ENCODE measurements around the gene RFC3. TPM values are rescaled to one million over a fixed set of nuclear protein-coding genes. Genes with fewer than 3 reads are reported as not detected.

Gene RFC3
- polyA plus RNA-seq, 2 donors, result 3.4 to 7.0 TPM

DNA sequence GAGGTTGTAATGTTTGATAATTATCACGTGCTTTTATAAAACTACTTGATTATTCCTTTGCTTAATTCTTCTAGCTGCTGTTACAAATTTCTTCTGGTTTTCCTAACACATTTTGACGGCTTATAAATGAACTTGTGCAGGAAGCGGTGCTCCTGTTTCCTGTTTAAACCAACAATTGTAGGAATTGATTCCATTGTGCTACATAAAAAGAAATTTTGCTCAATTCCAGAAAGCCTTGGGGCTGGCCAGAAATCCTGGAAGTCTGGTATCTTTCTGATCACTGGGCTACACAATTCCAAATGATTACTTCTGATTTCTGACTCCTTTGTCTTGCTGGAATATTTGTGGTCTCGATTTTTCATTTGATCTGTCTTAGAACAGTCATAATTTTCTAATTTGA is 14.9 kb downstream of the RFC3 start:
- Histone ChIP-seq H3K27ac (ENCODE audit: low read depth in 2 of 2, low read length in 1 of 2) (no peak overlapping the region), H3K9me3 (ENCODE audit: control insufficient read depth in 2 of 2, insufficient read depth in 1 of 2, low read depth in 1 of 2, low read length in 1 of 2) (no peaks in the 10 kb centered on the region), H3K36me3 (ENCODE audit: control insufficient read depth in 2 of 2, insufficient read depth in 2 of 2, low read length in 1 of 2) (no peaks in the 10 kb centered on the region), H3K4me3 (ENCODE audit: low read depth in 1 of 2, low read length in 2 of 2) (no peak overlapping the region), H3K4me1 (ENCODE audit: control insufficient read depth in 2 of 2, insufficient read depth in 2 of 2, low read length in 1 of 2) (no peaks in the 10 kb centered on the region), H3K27me3 (ENCODE audit: control insufficient read depth in 1 of 2, insufficient read depth in 2 of 2, low read length in 2 of 2) (no peaks in the 10 kb centered on the region)
- WGBS, 2 donors, result 85% methylated on average over 4 of the region's 4 CpGs

DNA sequence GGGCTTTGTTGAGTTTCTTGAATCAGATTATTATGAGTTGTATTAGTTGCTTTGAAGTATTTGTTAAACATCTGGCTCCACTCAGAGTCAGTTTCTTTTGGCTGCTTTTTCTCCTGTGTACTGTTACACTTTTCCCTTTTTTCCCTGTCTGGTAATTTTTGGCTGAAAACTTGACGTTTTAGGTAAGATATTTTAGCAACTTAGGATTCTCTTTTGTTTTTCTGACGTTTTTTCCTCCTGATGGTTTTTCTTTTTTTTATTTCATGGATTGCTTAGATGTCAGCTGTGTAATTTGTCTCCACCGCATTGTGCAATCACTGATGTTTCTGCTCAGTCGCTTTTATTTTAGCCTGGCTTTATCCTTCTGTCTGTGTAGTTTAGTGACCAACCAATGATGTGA is 20.7 kb downstream of the RFC3 start:
- Histone ChIP-seq H3K9me3 (ENCODE audit: control insufficient read depth in 2 of 2, insufficient read depth in 1 of 2, low read depth in 1 of 2, low read length in 1 of 2) (no peaks in the 10 kb centered on the region), H3K4me3 (ENCODE audit: low read depth in 1 of 2, low read length in 2 of 2) (no peak overlapping the region), H3K27me3 (ENCODE audit: control insufficient read depth in 1 of 2, insufficient read depth in 2 of 2, low read length in 2 of 2) (no peaks in the 10 kb centered on the region), H3K36me3 (ENCODE audit: control insufficient read depth in 2 of 2, insufficient read depth in 2 of 2, low read length in 1 of 2) (no peaks in the 10 kb centered on the region), H3K4me1 (ENCODE audit: control insufficient read depth in 2 of 2, insufficient read depth in 2 of 2, low read length in 1 of 2) (no peaks in the 10 kb centered on the region), H3K27ac (ENCODE audit: low read depth in 2 of 2, low read length in 1 of 2) (no peak overlapping the region)
- WGBS, 2 donors, result 49 to 58% methylated on average over 4 of the region's 4 CpGs

DNA sequence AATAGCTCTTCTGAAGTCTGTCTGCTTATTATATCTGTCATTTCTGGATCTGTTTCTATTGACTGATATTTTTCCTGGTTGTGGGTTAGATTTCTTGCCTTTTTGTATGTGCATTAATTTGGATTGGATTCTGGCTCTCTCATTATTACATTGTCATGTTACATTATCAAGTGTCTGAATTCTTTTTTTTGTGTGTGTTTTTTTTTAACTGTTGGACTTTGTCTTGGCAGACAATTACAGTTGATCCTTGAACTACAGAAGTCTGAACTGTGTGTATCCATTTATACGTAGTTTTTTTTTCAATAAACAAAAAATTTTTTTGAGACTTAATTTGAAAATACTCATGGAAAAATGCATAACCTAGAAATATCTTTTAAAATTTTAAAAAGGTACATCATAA is 22.5 kb downstream of the RFC3 start:
- Histone ChIP-seq H3K4me1 (ENCODE audit: control insufficient read depth in 2 of 2, insufficient read depth in 2 of 2, low read length in 1 of 2) (no peaks in the 10 kb centered on the region), H3K36me3 (ENCODE audit: control insufficient read depth in 2 of 2, insufficient read depth in 2 of 2, low read length in 1 of 2) (no peaks in the 10 kb centered on the region), H3K27ac (ENCODE audit: low read depth in 2 of 2, low read length in 1 of 2) (no peak overlapping the region), H3K4me3 (ENCODE audit: low read depth in 1 of 2, low read length in 2 of 2) (no peak overlapping the region), H3K27me3 (ENCODE audit: control insufficient read depth in 1 of 2, insufficient read depth in 2 of 2, low read length in 2 of 2) (no peaks in the 10 kb centered on the region), H3K9me3 (ENCODE audit: control insufficient read depth in 2 of 2, insufficient read depth in 1 of 2, low read depth in 1 of 2, low read length in 1 of 2) (no peaks in the 10 kb centered on the region)
- 64 to 85% methylated on average over 1 of the region's 1 CpG for WGBS, 2 donors

DNA sequence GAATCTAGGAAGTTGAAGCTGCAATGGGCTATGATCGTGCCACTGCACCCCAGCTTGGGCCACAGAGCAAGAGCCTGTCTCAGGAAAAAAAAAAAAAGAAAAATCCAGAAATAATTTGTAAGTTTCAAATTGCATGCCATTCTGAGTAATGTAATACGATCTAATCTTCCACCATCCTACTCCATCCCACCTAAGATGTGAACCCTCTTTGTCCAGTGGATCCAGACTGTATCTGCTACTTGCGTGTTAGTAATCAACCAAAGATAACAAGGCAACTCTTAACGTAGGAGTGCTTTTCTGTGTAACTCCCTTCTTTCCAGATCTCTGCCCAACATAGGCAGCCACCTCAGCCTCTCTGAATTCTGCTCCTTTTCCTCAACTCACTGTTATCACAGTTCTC is 24.3 kb downstream of the RFC3 start:
- H3K27ac ChIP-seq (ENCODE audit: low read depth in 2 of 2, low read length in 1 of 2), result no peak overlapping the region
- WGBS, 2 donors, result 90 to 92% methylated on average over 4 of the region's 4 CpGs

DNA sequence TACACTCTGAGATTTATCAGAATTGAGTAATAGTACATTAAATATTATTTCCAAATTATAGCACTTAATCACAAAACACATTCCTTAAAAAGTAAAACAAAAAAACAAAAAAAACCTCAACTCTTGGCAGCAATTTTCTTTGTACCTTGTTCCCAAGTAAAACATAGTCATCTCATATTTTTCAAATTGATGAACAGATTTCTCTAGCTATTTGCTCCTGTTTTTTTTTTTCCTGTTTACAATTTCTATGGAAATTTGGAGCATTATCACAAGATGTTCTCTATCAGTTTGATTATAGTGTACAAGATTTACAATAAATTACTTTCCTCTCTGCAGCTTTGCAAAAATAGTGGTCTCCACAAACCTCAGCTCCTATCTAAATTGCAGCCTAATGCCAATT is 25.0 kb downstream of the RFC3 start:
- Histone ChIP-seq H3K36me3 (ENCODE audit: control insufficient read depth in 2 of 2, insufficient read depth in 2 of 2, low read length in 1 of 2) (no peaks in the 10 kb centered on the region), H3K27ac (ENCODE audit: low read depth in 2 of 2, low read length in 1 of 2) (no peak overlapping the region), H3K4me3 (ENCODE audit: low read depth in 1 of 2, low read length in 2 of 2) (no peak overlapping the region), H3K4me1 (ENCODE audit: control insufficient read depth in 2 of 2, insufficient read depth in 2 of 2, low read length in 1 of 2) (no peaks in the 10 kb centered on the region), H3K9me3 (ENCODE audit: control insufficient read depth in 2 of 2, insufficient read depth in 1 of 2, low read depth in 1 of 2, low read length in 1 of 2) (no peaks in the 10 kb centered on the region), H3K27me3 (ENCODE audit: control insufficient read depth in 1 of 2, insufficient read depth in 2 of 2, low read length in 2 of 2) (no peaks in the 10 kb centered on the region)

More for the DNA sequence above, 24.3 kb downstream of the RFC3 start:
- no peaks in the 10 kb centered on the region for H3K27me3 ChIP-seq (ENCODE audit: control insufficient read depth in 1 of 2, insufficient read depth in 2 of 2, low read length in 2 of 2)
- no peaks in the 10 kb centered on the region for H3K9me3 ChIP-seq (ENCODE audit: control insufficient read depth in 2 of 2, insufficient read depth in 1 of 2, low read depth in 1 of 2, low read length in 1 of 2)
- H3K4me1 ChIP-seq (ENCODE audit: control insufficient read depth in 2 of 2, insufficient read depth in 2 of 2, low read length in 1 of 2), result no peaks in the 10 kb centered on the region
- H3K36me3 ChIP-seq (ENCODE audit: control insufficient read depth in 2 of 2, insufficient read depth in 2 of 2, low read length in 1 of 2), result no peaks in the 10 kb centered on the region
- H3K4me3 ChIP-seq (ENCODE audit: low read depth in 1 of 2, low read length in 2 of 2), result no peak overlapping the region

DNA sequence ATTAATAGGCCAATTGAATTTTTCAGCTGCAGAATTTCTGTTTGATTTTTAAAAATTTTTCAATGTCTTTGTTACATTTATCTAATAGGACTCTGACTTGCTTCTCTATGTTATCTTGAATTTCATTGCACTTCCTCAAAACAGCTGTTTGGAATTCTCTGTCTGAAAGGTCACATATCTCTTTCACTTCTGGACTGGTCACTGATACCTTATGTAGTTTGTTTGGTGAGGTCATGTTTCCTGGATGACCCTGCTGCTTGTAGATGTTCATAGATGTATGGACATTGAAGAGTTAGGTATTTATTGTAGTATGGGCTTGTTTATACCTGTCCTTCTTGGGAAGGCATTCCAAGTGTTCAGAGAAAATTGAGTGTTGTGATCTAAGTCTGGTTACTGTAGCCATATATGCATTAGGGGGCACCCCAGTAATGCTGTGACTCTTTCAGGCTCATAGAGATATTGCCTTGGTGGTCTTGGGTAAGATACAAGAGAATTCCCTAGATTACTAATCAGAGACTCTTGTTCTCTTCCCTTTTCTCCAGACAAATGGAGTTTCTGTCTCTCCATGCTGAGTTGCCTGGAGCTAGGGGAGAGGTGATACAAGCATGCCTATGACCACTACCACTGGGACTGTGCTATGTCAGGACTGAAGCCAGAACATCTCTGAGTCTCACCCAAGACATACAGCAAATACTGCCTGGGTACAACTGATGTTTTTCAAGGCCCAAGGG is 27.8 kb downstream of the RFC3 start:
- Histone ChIP-seq H3K27me3 (ENCODE audit: control insufficient read depth in 1 of 2, insufficient read depth in 2 of 2, low read length in 2 of 2) (no peaks in the 10 kb centered on the region), H3K36me3 (ENCODE audit: control insufficient read depth in 2 of 2, insufficient read depth in 2 of 2, low read length in 1 of 2) (no peaks in the 10 kb centered on the region), H3K4me3 (ENCODE audit: low read depth in 1 of 2, low read length in 2 of 2) (no peak overlapping the region), H3K4me1 (ENCODE audit: control insufficient read depth in 2 of 2, insufficient read depth in 2 of 2, low read length in 1 of 2) (no peaks in the 10 kb centered on the region), H3K27ac (ENCODE audit: low read depth in 2 of 2, low read length in 1 of 2) (no peak overlapping the region), H3K9me3 (ENCODE audit: control insufficient read depth in 2 of 2, insufficient read depth in 1 of 2, low read depth in 1 of 2, low read length in 1 of 2) (no peaks in the 10 kb centered on the region)

DNA sequence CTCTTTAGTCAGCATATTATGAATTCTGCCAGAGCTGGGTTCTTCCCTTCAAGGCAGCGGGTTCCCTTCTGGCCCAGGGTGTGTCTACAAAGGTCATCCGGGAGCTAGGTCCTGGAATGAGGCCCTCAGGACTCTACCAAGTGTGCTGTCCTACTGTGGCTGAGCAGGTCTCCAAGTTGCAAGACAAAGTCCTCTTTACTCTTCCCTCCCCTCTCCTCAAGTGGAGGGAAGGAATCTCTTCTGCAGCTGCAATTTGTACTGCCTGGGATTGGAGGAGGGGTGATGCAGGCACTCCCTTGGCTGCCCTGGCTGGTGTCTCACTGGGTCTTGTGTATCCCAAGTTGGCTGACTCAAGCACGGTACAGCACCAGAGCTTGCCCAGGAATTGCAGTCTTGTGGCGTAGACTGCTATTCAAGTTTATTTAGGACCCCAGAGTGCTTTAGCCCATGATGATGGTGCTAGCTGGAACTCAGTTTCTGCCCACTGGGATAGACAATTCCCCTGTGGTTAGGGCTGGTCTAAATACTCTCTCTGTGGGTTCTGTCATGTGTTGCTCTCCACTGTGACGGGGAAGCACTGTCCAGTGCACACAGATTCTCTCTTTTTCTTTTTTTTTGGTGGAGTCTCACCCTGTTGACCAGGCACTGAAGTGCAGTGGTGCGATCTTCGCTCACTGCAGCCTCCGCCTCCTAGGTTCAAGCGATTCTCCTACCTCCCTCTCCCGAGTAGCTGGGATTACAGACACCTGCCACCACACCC is 28.5 kb downstream of the RFC3 start:
- H3K27me3 ChIP-seq (ENCODE audit: control insufficient read depth in 1 of 2, insufficient read depth in 2 of 2, low read length in 2 of 2), result no peaks in the 10 kb centered on the region
- H3K4me3 ChIP-seq (ENCODE audit: low read depth in 1 of 2, low read length in 2 of 2), result no peak overlapping the region
- H3K4me1 ChIP-seq (ENCODE audit: control insufficient read depth in 2 of 2, insufficient read depth in 2 of 2, low read length in 1 of 2), result no peaks in the 10 kb centered on the region
- no peaks in the 10 kb centered on the region for H3K36me3 ChIP-seq (ENCODE audit: control insufficient read depth in 2 of 2, insufficient read depth in 2 of 2, low read length in 1 of 2)
- no peaks in the 10 kb centered on the region for H3K9me3 ChIP-seq (ENCODE audit: control insufficient read depth in 2 of 2, insufficient read depth in 1 of 2, low read depth in 1 of 2, low read length in 1 of 2)
- WGBS, 2 donors, result 95 to 97% methylated on average over 10 of the region's 10 CpGs
- H3K27ac ChIP-seq (ENCODE audit: low read depth in 2 of 2, low read length in 1 of 2), result no peak overlapping the region

DNA sequence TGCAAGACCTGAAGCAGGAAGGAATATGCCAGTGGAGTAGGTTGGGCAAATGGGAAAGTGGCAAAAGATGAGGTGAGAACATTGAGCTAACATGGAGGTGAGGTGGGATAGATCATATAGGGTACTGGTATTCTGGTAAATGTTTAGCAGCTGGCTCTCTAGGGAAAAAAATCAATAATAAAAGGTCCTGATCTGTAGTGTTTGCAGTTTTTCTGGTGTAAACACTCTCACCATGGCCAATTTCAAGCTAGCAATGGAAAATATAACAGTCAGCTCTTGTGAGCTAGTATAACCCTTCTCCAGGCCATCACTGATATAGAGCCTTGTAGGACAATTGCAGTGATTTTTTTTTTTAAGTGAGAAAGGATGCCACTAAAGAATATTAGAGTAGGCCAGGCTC is 31.3 kb downstream of the RFC3 start:
- H3K4me3 ChIP-seq (ENCODE audit: low read depth in 1 of 2, low read length in 2 of 2), result no peak overlapping the region
- H3K27me3 ChIP-seq (ENCODE audit: control insufficient read depth in 1 of 2, insufficient read depth in 2 of 2, low read length in 2 of 2), result no peaks in the 10 kb centered on the region
- no peak overlapping the region for H3K27ac ChIP-seq (ENCODE audit: low read depth in 2 of 2, low read length in 1 of 2)
- H3K9me3 ChIP-seq (ENCODE audit: control insufficient read depth in 2 of 2, insufficient read depth in 1 of 2, low read depth in 1 of 2, low read length in 1 of 2), result no peaks in the 10 kb centered on the region
- H3K4me1 ChIP-seq (ENCODE audit: control insufficient read depth in 2 of 2, insufficient read depth in 2 of 2, low read length in 1 of 2), result no peaks in the 10 kb centered on the region
- no peaks in the 10 kb centered on the region for H3K36me3 ChIP-seq (ENCODE audit: control insufficient read depth in 2 of 2, insufficient read depth in 2 of 2, low read length in 1 of 2)

DNA sequence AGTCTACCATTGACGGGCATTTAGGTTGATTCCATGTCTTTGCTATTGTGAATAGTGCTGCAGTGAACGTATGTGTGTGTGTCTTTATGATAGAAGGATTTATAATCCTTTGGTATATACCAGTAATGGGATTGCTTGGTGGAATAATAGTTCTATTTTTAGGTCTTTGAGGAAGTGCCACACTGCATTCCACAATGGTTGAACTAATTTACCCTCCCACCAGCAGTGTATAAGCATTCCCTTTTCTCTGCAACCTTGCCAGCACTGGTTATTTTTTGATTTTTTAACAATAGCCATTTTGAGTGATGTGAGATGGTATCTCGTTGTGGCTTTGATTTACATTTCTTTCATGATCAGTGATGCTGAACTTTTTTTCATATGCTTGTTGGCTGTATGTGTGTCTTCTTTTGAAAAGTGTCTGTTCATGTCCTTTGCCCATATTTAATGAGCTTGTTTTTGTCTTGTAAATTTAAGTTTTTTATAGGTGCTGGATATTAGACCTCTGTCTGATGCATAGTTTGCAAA is 37.5 kb downstream of the RFC3 start:
- Histone ChIP-seq H3K4me3 (ENCODE audit: low read depth in 1 of 2, low read length in 2 of 2) (no peak overlapping the region), H3K27me3 (ENCODE audit: control insufficient read depth in 1 of 2, insufficient read depth in 2 of 2, low read length in 2 of 2) (no peaks in the 10 kb centered on the region), H3K9me3 (ENCODE audit: control insufficient read depth in 2 of 2, insufficient read depth in 1 of 2, low read depth in 1 of 2, low read length in 1 of 2) (no peaks in the 10 kb centered on the region), H3K27ac (ENCODE audit: low read depth in 2 of 2, low read length in 1 of 2) (no peak overlapping the region), H3K36me3 (ENCODE audit: control insufficient read depth in 2 of 2, insufficient read depth in 2 of 2, low read length in 1 of 2) (no peaks in the 10 kb centered on the region), H3K4me1 (ENCODE audit: control insufficient read depth in 2 of 2, insufficient read depth in 2 of 2, low read length in 1 of 2) (no peaks in the 10 kb centered on the region)
- 66 to 76% methylated on average over 3 of the region's 3 CpGs for WGBS, 2 donors
